ENCODE results near the gene SOX6. TPM values are rescaled to one million over a fixed set of nuclear protein-coding genes. Genes with fewer than 3 reads are reported as not detected.

The SOX6 gene
- total RNA-seq, 6 donors from 2014 or later: 2.9 to 21.0 (median 4.9) TPM

- Histone ChIP-seq H3K4me1 (no peaks in the 10 kb centered on the region), H3K9me3 (no peaks in the 10 kb centered on the region), H3K27me3 (no peaks in the 10 kb centered on the region), H3K4me3 (no peak overlapping the region), H3K36me3 (no peaks in the 10 kb centered on the region), H3K27ac (no peak overlapping the region)
- no peak for ATAC-seq (ENCODE audit: low FRiP score in 2 of 2)
- 84 to 96% methylated on average over 1 of the region's 1 CpG for WGBS, 2 donors
- no peak for DNase-seq
- TF ChIP-seq POLR2AphosphoS5 (IDR thresholded peaks at IDR 0.05): no peak
- no peak for TF ChIP-seq POLR2A (IDR thresholded peaks at IDR 0.05)
- TF ChIP-seq CTCF (IDR thresholded peaks at IDR 0.05): no peak
These were observed 189.8 kb downstream of the SOX6 start for GRCh38 chr11:16166571-16166970.

GRCh38 chr11:16160146-16160545 lies 196.2 kb downstream of the SOX6 start:
- Histone ChIP-seq H3K27ac (no peak overlapping the region), H3K4me3 (no peak overlapping the region), H3K36me3 (no peaks in the 10 kb centered on the region), H3K4me1 (no peaks in the 10 kb centered on the region), H3K27me3 (no peaks in the 10 kb centered on the region), H3K9me3 (no peaks in the 10 kb centered on the region)
- DNase-seq (no peak), ATAC-seq (ENCODE audit: low FRiP score in 2 of 2) (no peak)
- WGBS, 2 donors: 92 to 98% methylated on average over 1 of the region's 1 CpG
- TF ChIP-seq POLR2AphosphoS5 (IDR thresholded peaks at IDR 0.05) (no peak), CTCF (IDR thresholded peaks at IDR 0.05) (no peak), POLR2A (IDR thresholded peaks at IDR 0.05) (no peak), EP300 (IDR thresholded peaks at IDR 0.05) (no peak)

- no peaks in the 10 kb centered on the region for H3K4me1 ChIP-seq
- no peaks in the 10 kb centered on the region for H3K9me3 ChIP-seq
- ATAC-seq (ENCODE audit: low FRiP score in 2 of 2) (no peak), DNase-seq (no peak)
- no peak overlapping the region for H3K27ac ChIP-seq
- H3K36me3 ChIP-seq: no peaks in the 10 kb centered on the region
- no peak overlapping the region for H3K4me3 ChIP-seq
- H3K27me3 ChIP-seq: no peaks in the 10 kb centered on the region
- TF ChIP-seq POLR2A (IDR thresholded peaks at IDR 0.05): no peak
- TF ChIP-seq CTCF (IDR thresholded peaks at IDR 0.05): no peak
- TF ChIP-seq POLR2AphosphoS5 (IDR thresholded peaks at IDR 0.05): no peak
- TF ChIP-seq EP300 (IDR thresholded peaks at IDR 0.05): no peak
These were observed 197.8 kb downstream of the SOX6 start for GRCh38 chr11:16158426-16158994.

- Histone ChIP-seq H3K9me3 (no peaks in the 10 kb centered on the region), H3K27me3 (no peaks in the 10 kb centered on the region), H3K4me3 (no peak overlapping the region), H3K36me3 (no peaks in the 10 kb centered on the region), H3K4me1 (no peaks in the 10 kb centered on the region), H3K27ac (no peak overlapping the region)
- no peak for ATAC-seq (ENCODE audit: low FRiP score in 2 of 2)
- TF ChIP-seq CTCF (IDR thresholded peaks at IDR 0.05): no peak
- TF ChIP-seq EP300 (IDR thresholded peaks at IDR 0.05): no peak
- no peak for TF ChIP-seq POLR2AphosphoS5 (IDR thresholded peaks at IDR 0.05)
- TF ChIP-seq POLR2A (IDR thresholded peaks at IDR 0.05): no peak
- no peak for DNase-seq
These were observed 199.0 kb downstream of the SOX6 start for GRCh38 chr11:16157327-16157726.

- Histone ChIP-seq H3K4me3 (no peak overlapping the region), H3K9me3 (no peaks in the 10 kb centered on the region), H3K27ac (no peak overlapping the region), H3K36me3 (no peaks in the 10 kb centered on the region), H3K4me1 (no peaks in the 10 kb centered on the region), H3K27me3 (no peaks in the 10 kb centered on the region)
- DNase-seq: no peak
- no peak for ATAC-seq (ENCODE audit: low FRiP score in 2 of 2)
- TF ChIP-seq EP300 (IDR thresholded peaks at IDR 0.05): no peak
- TF ChIP-seq POLR2A (IDR thresholded peaks at IDR 0.05): no peak
- TF ChIP-seq CTCF (IDR thresholded peaks at IDR 0.05): no peak
- no peak for TF ChIP-seq POLR2AphosphoS5 (IDR thresholded peaks at IDR 0.05)
These were observed 200.9 kb downstream of the SOX6 start for GRCh38 chr11:16155448-16155847.
